Stimulated activated CD4-positive, alpha-beta T cell treated with anti-CD3 and anti-CD28 coated beads, Interleukin-4, amount 100 ng/mL, for 4 hours (primary cell): Measurements from ENCODE around the gene DNMT1.
"Not testable (repeated sequence)": the region's sequence is repeated elsewhere in the genome, so short reads cannot be mapped to it uniquely, and the experiment has no call there.

Experiments used
- DNase-seq, 2 experiments: peaks; one replicate each; pipeline ENCODE4 v3.0.0-alpha.2; 2020

DNMT1 gene

DNA sequence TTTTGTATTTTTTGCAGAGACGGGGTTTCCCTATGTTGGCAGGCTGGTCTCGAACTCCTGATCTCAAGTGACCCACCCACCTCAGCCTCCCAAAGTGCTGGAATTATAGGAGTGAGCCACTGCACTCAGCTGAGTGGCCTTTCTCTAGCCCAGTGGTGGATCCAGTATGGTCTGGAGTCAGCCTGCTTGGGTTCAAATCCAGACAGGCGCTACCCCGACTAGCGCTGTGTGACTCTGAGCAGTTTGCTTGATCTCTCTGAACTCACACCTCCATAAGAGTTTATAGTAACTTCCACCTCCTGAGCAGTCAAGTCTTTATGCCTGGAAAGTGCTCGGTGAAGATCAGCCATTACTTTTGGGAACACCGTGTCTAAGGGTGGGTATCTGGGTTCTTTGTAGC, 25.9 kb upstream of the DNMT1 start:
- DNase-seq: no peak

DNA sequence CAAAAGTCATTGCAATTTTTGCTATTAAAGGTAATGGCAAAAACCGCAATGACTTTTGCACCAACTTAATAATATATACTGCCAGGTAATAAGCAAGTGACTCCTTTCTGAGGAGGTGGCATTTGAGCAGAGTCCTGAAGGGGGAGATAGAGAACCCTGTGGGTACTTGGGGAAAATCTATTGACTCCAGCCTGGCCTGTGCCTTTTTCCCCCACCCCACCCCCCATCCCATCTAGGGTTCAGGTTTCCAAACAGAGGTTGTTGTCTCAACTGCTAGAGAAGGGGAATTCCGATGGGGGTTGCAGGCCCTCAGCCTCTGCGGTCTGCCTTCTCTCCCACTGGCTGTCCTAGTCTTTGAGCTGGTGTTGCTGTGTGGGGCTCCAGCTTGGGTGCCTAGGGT, 24.9 kb upstream of the DNMT1 start:
- peak in 1 of 2 experiments; percentile 20 for DNase-seq

GRCh38 chr19:10217085-10217484, 22.3 kb upstream of the DNMT1 start:
- no peak for DNase-seq

GRCh38 chr19:10214784-10215183, 20.0 kb upstream of the DNMT1 start:
- DNase-seq: no peak

DNA sequence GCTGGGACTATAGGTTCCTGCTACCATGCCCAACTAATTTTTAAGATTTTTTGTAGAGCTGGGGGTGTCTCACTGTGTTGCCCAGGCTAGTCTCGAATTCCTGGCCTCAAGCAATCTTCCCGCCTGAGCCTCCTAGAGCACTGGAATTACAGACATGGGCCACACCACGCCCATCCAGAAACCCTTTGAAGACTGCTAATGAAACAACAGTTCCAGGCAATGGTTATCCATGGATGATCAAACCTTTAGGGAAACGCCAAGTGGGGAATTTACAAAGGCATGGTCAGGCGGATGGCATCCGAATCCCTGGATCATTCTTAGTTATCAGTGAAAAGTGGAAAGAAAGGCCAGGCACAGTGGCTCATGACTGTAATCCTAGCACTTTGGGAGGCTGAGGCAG, 16.9 kb upstream of the DNMT1 start:
- no peak for DNase-seq

GRCh38 chr19:10211061-10211460, 16.3 kb upstream of the DNMT1 start:
- DNase-seq: no peak

GRCh38 chr19:10209315-10209714, 14.6 kb upstream of the DNMT1 start:
- DNase-seq: no peak

GRCh38 chr19:10207026-10207425, 12.3 kb upstream of the DNMT1 start:
- DNase-seq: no peak

DNA sequence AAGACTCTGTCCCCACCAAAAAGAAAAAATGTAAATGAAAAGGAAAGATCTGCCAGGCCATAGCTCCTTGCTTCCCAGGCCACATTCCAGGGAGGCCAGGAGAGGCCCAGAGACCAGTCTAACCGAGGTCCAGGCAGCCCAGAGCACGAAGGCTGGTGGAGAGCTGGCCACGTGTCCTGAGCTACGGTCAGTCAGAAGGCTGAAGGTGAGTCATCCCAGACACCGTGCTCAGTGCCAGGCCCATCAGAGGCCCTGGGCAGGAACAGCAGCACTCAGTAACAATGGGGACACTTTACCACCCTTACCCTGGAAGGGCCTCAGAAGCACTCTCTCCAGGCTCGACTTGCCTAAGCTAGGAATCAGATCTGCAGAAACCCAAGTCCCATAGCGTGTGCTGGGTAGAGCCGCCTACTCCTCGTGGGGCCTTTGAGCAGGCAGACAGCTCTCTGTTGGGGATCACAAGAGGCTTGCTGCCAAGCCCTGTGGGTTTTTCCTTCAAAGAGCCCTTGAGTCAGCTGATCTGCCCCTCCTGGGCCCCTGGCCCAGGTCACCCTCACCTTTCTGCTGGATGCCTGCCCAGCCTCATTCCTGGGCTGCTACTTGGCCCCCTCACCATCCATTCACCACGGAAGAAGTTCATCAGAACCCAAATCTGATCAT, 11.6 kb upstream of the DNMT1 start:
- DNase-seq: no peak

- DNase-seq: no peak
Measured at GRCh38 chr19:10205636-10206035, 10.9 kb upstream of the DNMT1 start.

- no peak for DNase-seq
Measured at GRCh38 chr19:10203686-10204085, 8.9 kb upstream of the DNMT1 start.

DNA sequence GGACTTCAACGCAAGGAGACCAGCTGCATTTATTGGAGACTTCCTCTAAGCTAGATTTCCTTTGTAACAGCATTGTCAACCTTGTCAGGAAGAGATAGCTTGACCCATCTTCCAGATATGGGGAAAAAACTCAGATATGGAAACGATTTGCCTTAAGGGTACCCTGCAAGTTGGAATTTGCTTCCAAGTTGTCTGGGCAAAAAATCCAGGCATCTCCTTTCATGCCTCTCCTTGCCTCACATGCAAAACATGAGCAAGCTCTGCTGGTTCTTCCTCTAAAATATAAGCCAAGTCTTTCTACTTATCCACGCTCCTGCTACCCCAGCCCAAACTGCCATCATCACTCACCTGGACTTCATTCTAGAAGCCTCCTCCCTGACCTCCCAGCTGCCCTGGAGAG, 6.4 kb upstream of the DNMT1 start:
- no peak for DNase-seq

DNA sequence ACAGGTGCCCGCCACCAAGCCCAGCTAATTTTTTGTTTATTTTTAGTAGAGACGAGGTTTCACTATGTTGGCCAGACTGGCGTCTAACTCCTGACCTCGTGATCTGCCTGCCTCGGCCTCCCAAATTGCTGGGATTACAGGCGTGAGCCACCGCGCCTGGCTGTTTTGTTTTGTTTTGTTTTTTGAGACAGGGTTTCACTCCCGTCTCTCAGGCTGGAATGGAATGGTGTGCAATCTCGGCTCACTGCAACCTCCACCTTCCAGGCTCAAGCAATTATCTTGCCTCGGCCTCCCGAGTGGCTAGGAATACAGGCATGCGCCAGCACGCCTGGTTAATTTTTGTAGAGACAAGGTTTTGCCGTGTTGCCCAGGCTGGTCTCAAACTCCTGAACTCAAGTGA, 5.3 kb upstream of the DNMT1 start:
- DNase-seq: not testable (repeated sequence)

- DNase-seq: not testable (repeated sequence)
Measured at GRCh38 chr19:10198889-10199644, 4.3 kb upstream of the DNMT1 start.

- no peak for DNase-seq
Measured at GRCh38 chr19:10195199-10195519, 406 bp upstream of the DNMT1 start.

GRCh38 chr19:10193790-10194499, 808 bp downstream of the DNMT1 start:
- DNase-seq: peak in 1 of 2 experiments; percentile 28

GRCh38 chr19:10192922-10193321, 1.8 kb downstream of the DNMT1 start:
- DNase-seq: no peak

DNA sequence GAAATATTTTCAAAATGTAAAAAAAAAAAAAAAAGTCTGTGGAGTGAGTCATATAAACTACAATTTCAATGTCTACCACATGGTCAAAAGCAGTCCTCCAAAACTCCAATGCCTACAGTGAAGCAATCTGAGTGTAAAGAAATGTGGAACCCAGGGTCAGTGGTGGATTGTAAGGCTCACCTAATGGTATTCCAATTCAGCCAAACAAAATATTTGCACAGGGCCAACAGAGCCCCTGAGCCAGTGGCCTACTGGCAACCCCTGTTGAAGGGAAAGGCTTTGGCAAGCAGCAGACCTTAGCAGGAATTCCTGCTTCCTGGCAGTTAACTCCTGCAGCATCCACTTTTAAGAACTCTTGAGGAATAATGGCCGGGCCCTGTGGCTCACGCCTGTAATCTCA, 3.4 kb downstream of the DNMT1 start:
- DNase-seq: no peak

GRCh38 chr19:10190026-10190425, 4.7 kb downstream of the DNMT1 start:
- DNase-seq: no peak

DNA sequence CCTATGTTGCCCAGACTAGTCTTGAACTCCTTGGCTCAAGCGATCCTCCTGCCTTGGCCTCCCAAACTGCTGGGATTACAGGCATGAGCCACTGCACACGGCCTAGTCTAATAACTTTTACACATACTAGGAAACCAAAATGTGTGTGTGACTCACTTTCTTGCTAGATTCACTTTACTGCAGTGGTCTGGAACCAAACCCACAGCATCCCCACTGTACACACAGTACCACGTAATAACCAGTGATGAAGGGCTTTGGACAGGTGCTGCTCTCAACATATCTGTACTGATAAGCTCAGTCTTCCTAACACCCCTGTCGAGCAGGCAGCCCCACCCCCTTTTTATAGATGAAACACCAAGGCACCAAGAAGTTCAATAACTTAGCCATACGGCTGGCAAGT, 5.1 kb downstream of the DNMT1 start:
- DNase-seq: no peak

GRCh38 chr19:10187315-10187714, 7.4 kb downstream of the DNMT1 start:
- no peak for DNase-seq

- DNase-seq: no peak
Measured at GRCh38 chr19:10184636-10185035, 10.1 kb downstream of the DNMT1 start.

DNA sequence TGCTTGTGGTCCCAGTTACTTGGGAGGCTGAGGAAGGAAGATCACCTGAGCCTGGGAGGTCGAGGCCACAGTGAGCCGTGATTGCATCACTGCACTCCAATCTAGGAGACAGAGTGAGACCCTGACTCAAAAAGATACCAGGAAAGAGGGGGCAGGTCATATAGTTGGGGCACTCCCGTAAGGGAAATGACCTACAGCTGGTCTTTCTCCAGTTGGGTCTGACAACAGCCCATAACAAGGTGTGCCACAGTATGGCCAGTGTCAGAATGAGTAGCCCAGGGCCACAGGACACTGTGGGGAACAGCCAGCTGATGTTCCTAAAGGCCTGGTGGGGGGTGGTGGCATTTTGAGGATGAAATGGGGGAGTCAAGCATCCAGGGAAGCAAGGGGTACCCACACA, 10.8 kb downstream of the DNMT1 start:
- DNase-seq: no peak

DNA sequence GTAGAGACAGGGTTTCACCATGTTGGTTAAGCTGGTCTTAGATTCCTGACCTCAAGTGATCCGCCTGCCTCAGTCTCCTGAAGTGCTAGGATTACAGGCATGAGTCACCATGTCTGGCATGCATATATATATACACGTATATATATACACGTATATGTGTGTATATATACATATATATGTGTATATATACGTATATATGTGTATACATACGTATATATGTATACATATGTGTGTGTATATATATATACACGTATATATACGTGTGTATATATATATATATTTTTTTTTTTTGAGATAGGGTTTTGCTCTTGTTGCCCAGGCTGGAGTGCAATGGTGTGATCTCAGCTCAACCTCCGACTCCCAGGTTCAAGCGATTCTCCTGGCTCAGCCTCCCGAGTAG, 11.9 kb downstream of the DNMT1 start:
- DNase-seq: no peak
